Trophoblast cell (in vitro differentiated cells and primary cell): Measurements from ENCODE around the gene EVI5.
A peak's percentile ranks its signal among the peaks of the same experiment; 100 is the strongest.
"Not testable (repeated sequence)": the region's sequence is repeated elsewhere in the genome, so short reads cannot be mapped to it uniquely, and the experiment has no call there.

Experiments used
- DNase-seq, 2 donors: peaks; one replicate each; pipeline ENCODE4 v3.0.0-alpha.2; 2016
- H2AFZ ChIP-seq: 2 replicates; pipeline ENCODE4 v1.6.1; 2013; ENCODE audit warnings: low read length, moderate library complexity, mild to moderate bottlenecking; ENCODE audit not compliant: insufficient read depth, poor library complexity
- H2AK5ac ChIP-seq: 2 replicates; pipeline ENCODE4 v1.6.1; 2013; ENCODE audit warnings: mild to moderate bottlenecking, low read length
- H2BK120ac ChIP-seq: 2 replicates; pipeline ENCODE4 v1.6.1; 2013; ENCODE audit warnings: low read length, mild to moderate bottlenecking, moderate library complexity; ENCODE audit not compliant: insufficient read depth, poor library complexity
- H2BK12ac ChIP-seq: 2 replicates; pipeline ENCODE4 v1.6.1; 2013; ENCODE audit warnings: mild to moderate bottlenecking, low read length, moderate library complexity
- H2BK5ac ChIP-seq: 2 replicates; pipeline ENCODE4 v1.6.1; 2013; ENCODE audit warnings: low read length, low read depth, moderate library complexity, mild to moderate bottlenecking; ENCODE audit not compliant: poor library complexity
- H3K14ac ChIP-seq: 2 replicates; pipeline ENCODE4 v1.6.1; 2013; ENCODE audit warnings: mild to moderate bottlenecking, low read length
- H3K18ac ChIP-seq: 2 replicates; pipeline ENCODE4 v1.6.1; 2013; ENCODE audit warnings: mild to moderate bottlenecking, low read length
- H3K23ac ChIP-seq: 2 replicates; pipeline ENCODE4 v1.6.1; 2013; ENCODE audit warnings: low read length
- H3K27ac ChIP-seq: 2 replicates; pipeline ENCODE4 v1.5.1; 2013; ENCODE audit warnings: low read depth, mild to moderate bottlenecking, inconsistent platforms, low read length, moderate library complexity
- H3K27me3 ChIP-seq: 2 replicates; pipeline ENCODE4 v1.6.1; 2013; ENCODE audit warnings: inconsistent platforms, mild to moderate bottlenecking, low read length, moderate library complexity; ENCODE audit not compliant: insufficient read depth
- H3K36me3 ChIP-seq, 2 experiments: 1 replicate in 1 of 2; 2 replicates in 1 of 2; pipeline ENCODE4 v1.6.1; 2013; ENCODE audit warnings: low read length in 2 of 2, mild to moderate bottlenecking in 2 of 2, moderate library complexity in 1 of 2; ENCODE audit not compliant: insufficient read depth in 2 of 2, control insufficient read depth in 1 of 2
- H3K4ac ChIP-seq: 2 replicates; pipeline ENCODE4 v1.6.1; 2013; ENCODE audit warnings: low read depth, mild to moderate bottlenecking, low read length, moderate library complexity
- H3K4me1 ChIP-seq, 2 experiments: 1 replicate in 1 of 2; 2 replicates in 1 of 2; pipeline ENCODE4 v1.6.1; 2013; ENCODE audit warnings: low read length in 2 of 2, mild to moderate bottlenecking in 2 of 2, moderate library complexity in 1 of 2; ENCODE audit not compliant: insufficient read depth in 2 of 2, control insufficient read depth in 1 of 2
- H3K4me2 ChIP-seq: 2 replicates; pipeline ENCODE4 v1.6.1; 2013; ENCODE audit warnings: inconsistent platforms, mild to moderate bottlenecking, low read length, moderate library complexity
- H3K4me3 ChIP-seq: 2 replicates; pipeline ENCODE4 v1.5.1; 2013; ENCODE audit warnings: mild to moderate bottlenecking, low read depth, low read length, inconsistent platforms
- H3K79me1 ChIP-seq: one replicate; pipeline ENCODE4 v1.6.1; 2013; ENCODE audit warnings: low read length
- H3K79me2 ChIP-seq: 2 replicates; pipeline ENCODE4 v1.6.1; 2013; ENCODE audit warnings: low read length, mild to moderate bottlenecking; ENCODE audit not compliant: control insufficient read depth, insufficient read depth, poor library complexity
- H3K9ac ChIP-seq: 2 replicates; pipeline ENCODE4 v1.6.1; 2013; ENCODE audit warnings: mild to moderate bottlenecking, low read length
- H3K9me3 ChIP-seq: 2 replicates; pipeline ENCODE4 v1.6.1; 2013; ENCODE audit warnings: low read depth, mild to moderate bottlenecking, control low read depth, inconsistent platforms, low read length; ENCODE audit not compliant: insufficient read depth
- H4K12ac ChIP-seq: 2 replicates; pipeline ENCODE4 v1.6.1; 2013; ENCODE audit warnings: low read depth, mild to moderate bottlenecking, low read length, moderate library complexity
- H4K8ac ChIP-seq: 2 replicates; pipeline ENCODE4 v1.6.1; 2013; ENCODE audit warnings: low read depth, mild to moderate bottlenecking, low read length, moderate library complexity
- H4K91ac ChIP-seq: one replicate; pipeline ENCODE4 v1.6.1; 2013; ENCODE audit warnings: low read depth, mild to moderate bottlenecking, low read length, moderate library complexity
- WGBS: extraction: QIAGEN DNeasy Blood & Tissue Kit; methylation state at CpG from one replicate; pipeline ENCODE4 v1.1.7; 2013; ENCODE audit warnings: missing lambda C conversion rate; ENCODE audit not compliant: insufficient read length, insufficient coverage; ENCODE audit errors: extremely low coverage; 5-methylcytosine and 5-hydroxymethylcytosine counted together

EVI5 gene

GRCh38 chr1:92585831-92586230 lies 199.1 kb downstream of the EVI5 start:
- Histone ChIP-seq H2BK5ac (no peak overlapping the region), H3K9me3 (peaks cover 3% of the 10 kb centered on the region), H3K4ac (no peak overlapping the region), H3K27me3 (no peaks in the 10 kb centered on the region), H2BK12ac (no peak overlapping the region), H3K23ac (no peak overlapping the region), H3K4me1 (no peaks in the 10 kb centered on the region), H3K36me3 (peaks cover 3 to 5% of the 10 kb centered on the region in 2 experiments), H3K4me3 (no peak overlapping the region), H2BK120ac (no peak overlapping the region), H4K12ac (no peak overlapping the region), H3K27ac (no peak overlapping the region), H3K18ac (no peak overlapping the region), H2AK5ac (no peak overlapping the region), H3K79me1 (no peaks in the 10 kb centered on the region), H3K14ac (no peak overlapping the region), H4K8ac (no peak overlapping the region), H3K79me2 (no peaks in the 10 kb centered on the region), H4K91ac (no peak overlapping the region), H2AFZ (no peak overlapping the region), H3K4me2 (no peak overlapping the region), H3K9ac (no peak overlapping the region)
- peak; percentile 3 to 79 for DNase-seq

GRCh38 chr1:92584810-92585209 lies 200.1 kb downstream of the EVI5 start:
- H3K9ac ChIP-seq, H2BK5ac ChIP-seq, H3K79me1 ChIP-seq, H2BK120ac ChIP-seq, H3K4ac ChIP-seq, H3K4me2 ChIP-seq, H3K9me3 ChIP-seq, H3K4me1 ChIP-seq, H2AK5ac ChIP-seq, H3K4me3 ChIP-seq, H3K27me3 ChIP-seq, H3K23ac ChIP-seq, H4K12ac ChIP-seq, H2AFZ ChIP-seq, H3K14ac ChIP-seq, H4K91ac ChIP-seq, H3K79me2 ChIP-seq, H4K8ac ChIP-seq, DNase-seq, H3K18ac ChIP-seq, H2BK12ac ChIP-seq, H3K36me3 ChIP-seq, H3K27ac ChIP-seq: not testable (repeated sequence)
- WGBS: no CpG with 5 or more reads among the region's 5 CpGs

GRCh38 chr1:92583821-92584760 lies 200.8 kb downstream of the EVI5 start:
- DNase-seq: no peak
- H3K27me3 ChIP-seq: no peaks in the 10 kb centered on the region
- WGBS: no CpG with 5 or more reads among the region's 7 CpGs

GRCh38 chr1:92577261-92577895 lies 207.5 kb downstream of the EVI5 start:
- H3K79me2 ChIP-seq: no peaks in the 10 kb centered on the region
- no peaks in the 10 kb centered on the region for H3K4me1 ChIP-seq
- no peak overlapping the region for H3K18ac ChIP-seq
- H2BK120ac ChIP-seq: no peak overlapping the region
- H2BK5ac ChIP-seq: no peak overlapping the region
- H4K8ac ChIP-seq: no peak overlapping the region
- H2AK5ac ChIP-seq: no peak overlapping the region
- H2BK12ac ChIP-seq: no peak overlapping the region
- peaks cover 0 to 2% of the 10 kb centered on the region in 2 experiments for H3K36me3 ChIP-seq
- H3K4me3 ChIP-seq: no peak overlapping the region
- no peaks in the 10 kb centered on the region for H3K9me3 ChIP-seq
- no peak overlapping the region for H3K4ac ChIP-seq
- H3K14ac ChIP-seq: no peak overlapping the region
- H4K91ac ChIP-seq: no peak overlapping the region
- H3K4me2 ChIP-seq: no peak overlapping the region
- H3K23ac ChIP-seq: no peak overlapping the region
- no peaks in the 10 kb centered on the region for H3K79me1 ChIP-seq
- no CpG with 5 or more reads among the region's 5 CpGs for WGBS
- DNase-seq: no peak
- no peak overlapping the region for H2AFZ ChIP-seq
- H4K12ac ChIP-seq: no peak overlapping the region
- H3K9ac ChIP-seq: no peak overlapping the region
- no peak overlapping the region for H3K27ac ChIP-seq
- H3K27me3 ChIP-seq: no peaks in the 10 kb centered on the region

More at GRCh38 chr1:92583821-92584760, 200.8 kb downstream of the EVI5 start:
- no peak overlapping the region for H2BK12ac ChIP-seq
- no peak overlapping the region for H3K4me3 ChIP-seq
- H3K4ac ChIP-seq: no peak overlapping the region
- no peak overlapping the region for H3K14ac ChIP-seq
- no peak overlapping the region for H3K9ac ChIP-seq
- H3K79me1 ChIP-seq: no peaks in the 10 kb centered on the region
- H3K79me2 ChIP-seq: no peaks in the 10 kb centered on the region
- H3K4me2 ChIP-seq: no peak overlapping the region
- no peak overlapping the region for H2BK5ac ChIP-seq
- peaks cover 2% of the 10 kb centered on the region for H3K9me3 ChIP-seq
- H2AK5ac ChIP-seq: no peak overlapping the region
- no peak overlapping the region for H4K8ac ChIP-seq
- H4K91ac ChIP-seq: no peak overlapping the region
- peaks cover 2 to 4% of the 10 kb centered on the region in 2 experiments for H3K36me3 ChIP-seq
- H3K27ac ChIP-seq: no peak overlapping the region
- H3K23ac ChIP-seq: no peak overlapping the region
- H3K18ac ChIP-seq: no peak overlapping the region
- no peak overlapping the region for H2BK120ac ChIP-seq
- H3K4me1 ChIP-seq: no peaks in the 10 kb centered on the region
- no peak overlapping the region for H4K12ac ChIP-seq
- no peak overlapping the region for H2AFZ ChIP-seq
